Measurements from ENCODE around the gene TNFRSF13B.
"Not testable (repeated sequence)": the region's sequence is repeated elsewhere in the genome, so short reads cannot be mapped to it uniquely, and the experiment has no call there.

Gene TNFRSF13B

GRCh38 chr17:16912021-16912962 lies 59.6 kb downstream of the TNFRSF13B start:
- Histone ChIP-seq H3K9me3 (ENCODE audit: low read length) (no peaks in the 10 kb centered on the region), H3K4me1 (ENCODE audit: insufficient read depth, low read length) (peaks cover 3% of the 10 kb centered on the region), H3K27me3 (ENCODE audit: insufficient read depth, low read length) (no peaks in the 10 kb centered on the region), H3K36me3 (ENCODE audit: insufficient read depth, low read length) (no peaks in the 10 kb centered on the region), H2AFZ (ENCODE audit: low read depth, low read length) (no peak overlapping the region), H3K4me3 (ENCODE audit: low read length) (no peak overlapping the region)

DNA sequence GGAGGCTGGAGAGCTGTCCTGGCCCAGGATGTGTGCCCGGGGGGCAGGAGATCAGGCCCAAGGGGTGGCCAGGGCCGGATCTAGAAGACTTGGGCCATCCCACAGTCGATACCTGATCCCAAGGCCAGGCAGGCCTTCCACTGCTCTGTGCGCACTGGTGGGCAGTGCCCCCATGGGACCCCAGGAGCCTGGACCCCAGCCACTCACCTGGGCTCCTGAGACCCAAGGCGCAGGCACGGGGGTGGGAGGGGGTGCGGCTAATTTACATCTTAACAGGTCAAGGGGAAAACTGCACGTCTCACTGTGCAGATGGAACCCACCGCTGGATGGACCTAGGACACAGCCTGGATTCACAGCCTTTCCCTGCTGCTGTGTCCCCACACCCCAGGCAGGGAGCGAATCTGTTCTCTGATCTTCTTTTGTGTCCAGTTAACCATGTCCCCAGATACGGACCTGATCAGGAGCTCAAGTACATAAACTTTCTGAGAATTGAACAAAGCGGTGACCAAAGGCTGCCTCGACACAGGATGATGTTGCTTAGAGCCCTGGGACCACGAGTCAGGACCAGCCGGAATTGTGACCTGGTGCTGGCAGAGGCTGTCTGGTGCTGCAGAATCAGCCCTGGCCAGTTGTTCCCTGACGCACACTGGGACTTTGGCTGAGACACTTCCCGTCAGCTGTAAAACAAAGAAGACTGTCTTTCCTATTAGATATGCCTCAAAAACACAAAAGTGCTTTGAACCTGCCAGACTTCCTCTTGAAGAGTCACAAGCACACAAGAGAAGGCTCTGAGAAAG lies 60.6 kb downstream of the TNFRSF13B start:
- H3K9me3 ChIP-seq (ENCODE audit: low read length) = no peaks in the 10 kb centered on the region
- no peaks in the 10 kb centered on the region for H3K27me3 ChIP-seq (ENCODE audit: insufficient read depth, low read length)
- H3K4me1 ChIP-seq (ENCODE audit: insufficient read depth, low read length) = peaks cover 3% of the 10 kb centered on the region
- no peaks in the 10 kb centered on the region for H3K36me3 ChIP-seq (ENCODE audit: insufficient read depth, low read length)
- no peak overlapping the region for H3K4me3 ChIP-seq (ENCODE audit: low read length)
- H2AFZ ChIP-seq (ENCODE audit: low read depth, low read length) = no peak overlapping the region

DNA sequence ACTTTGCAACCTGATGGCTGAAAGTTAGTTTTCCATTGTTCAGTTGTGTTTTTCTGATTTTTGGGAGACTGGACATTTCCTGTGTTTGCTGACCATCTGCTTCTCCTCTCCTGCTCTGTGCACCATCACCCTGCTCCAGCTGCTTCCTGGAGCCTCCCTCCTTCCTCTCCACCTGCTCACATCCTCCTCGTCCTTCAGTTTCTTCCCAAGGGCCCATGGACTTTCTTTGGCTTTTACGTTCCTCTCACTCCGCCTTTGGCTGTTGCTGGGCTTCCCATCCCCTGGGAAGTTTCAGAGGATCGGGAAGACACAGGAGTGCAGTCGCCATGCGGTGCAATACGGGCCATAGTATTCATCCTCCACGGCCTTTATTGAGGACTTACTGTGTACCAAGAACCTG lies 61.6 kb downstream of the TNFRSF13B start:
- no peak overlapping the region for H3K4me3 ChIP-seq (ENCODE audit: low read length)
- peaks cover 3% of the 10 kb centered on the region for H3K4me1 ChIP-seq (ENCODE audit: insufficient read depth, low read length)
- no peaks in the 10 kb centered on the region for H3K36me3 ChIP-seq (ENCODE audit: insufficient read depth, low read length)
- H3K27me3 ChIP-seq (ENCODE audit: insufficient read depth, low read length) = no peaks in the 10 kb centered on the region
- no peaks in the 10 kb centered on the region for H3K9me3 ChIP-seq (ENCODE audit: low read length)
- no peak overlapping the region for H2AFZ ChIP-seq (ENCODE audit: low read depth, low read length)

- H2AFZ ChIP-seq (ENCODE audit: low read depth, low read length) = no peak overlapping the region
- H3K9me3 ChIP-seq (ENCODE audit: low read length) = no peaks in the 10 kb centered on the region
- no peaks in the 10 kb centered on the region for H3K36me3 ChIP-seq (ENCODE audit: insufficient read depth, low read length)
- H3K27me3 ChIP-seq (ENCODE audit: insufficient read depth, low read length) = no peaks in the 10 kb centered on the region
- no peak overlapping the region for H3K4me3 ChIP-seq (ENCODE audit: low read length)
- H3K4me1 ChIP-seq (ENCODE audit: insufficient read depth, low read length) = peaks cover 3% of the 10 kb centered on the region
Measured at GRCh38 chr17:16909472-16910246, 62.3 kb downstream of the TNFRSF13B start.

GRCh38 chr17:16908273-16908672 lies 63.6 kb downstream of the TNFRSF13B start:
- Histone ChIP-seq H3K27me3 (ENCODE audit: insufficient read depth, low read length) (no peaks in the 10 kb centered on the region), H3K36me3 (ENCODE audit: insufficient read depth, low read length) (no peaks in the 10 kb centered on the region), H3K4me3 (ENCODE audit: low read length) (no peak overlapping the region), H3K9me3 (ENCODE audit: low read length) (no peaks in the 10 kb centered on the region), H3K4me1 (ENCODE audit: insufficient read depth, low read length) (peaks cover 3% of the 10 kb centered on the region), H2AFZ (ENCODE audit: low read depth, low read length) (no peak overlapping the region)

DNA sequence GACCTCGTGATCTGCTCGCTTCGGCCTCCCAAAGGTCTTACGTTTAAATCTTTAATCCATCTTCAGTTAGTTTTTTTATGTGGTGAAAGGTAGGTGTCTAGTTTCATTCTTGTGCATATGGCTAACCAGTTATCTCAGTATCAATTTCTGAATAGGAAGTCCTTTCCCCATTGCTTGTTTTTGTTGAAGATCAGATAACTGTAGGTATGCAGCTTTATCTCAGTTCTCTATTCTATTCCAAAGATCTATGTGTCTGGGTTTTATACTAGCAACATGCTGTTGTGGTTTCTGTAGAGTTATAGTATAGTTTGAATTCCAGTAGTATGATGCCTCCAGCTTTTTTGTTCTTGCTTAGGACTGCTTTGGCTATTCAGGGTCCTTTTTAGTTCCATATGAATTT lies 65.2 kb downstream of the TNFRSF13B start:
- H3K27me3 ChIP-seq (ENCODE audit: insufficient read depth, low read length) = no peaks in the 10 kb centered on the region
- no peaks in the 10 kb centered on the region for H3K36me3 ChIP-seq (ENCODE audit: insufficient read depth, low read length)
- H3K4me3 ChIP-seq (ENCODE audit: low read length) = no peak overlapping the region
- no peak overlapping the region for H2AFZ ChIP-seq (ENCODE audit: low read depth, low read length)
- no peaks in the 10 kb centered on the region for H3K9me3 ChIP-seq (ENCODE audit: low read length)
- peaks cover 2% of the 10 kb centered on the region for H3K4me1 ChIP-seq (ENCODE audit: insufficient read depth, low read length)

DNA sequence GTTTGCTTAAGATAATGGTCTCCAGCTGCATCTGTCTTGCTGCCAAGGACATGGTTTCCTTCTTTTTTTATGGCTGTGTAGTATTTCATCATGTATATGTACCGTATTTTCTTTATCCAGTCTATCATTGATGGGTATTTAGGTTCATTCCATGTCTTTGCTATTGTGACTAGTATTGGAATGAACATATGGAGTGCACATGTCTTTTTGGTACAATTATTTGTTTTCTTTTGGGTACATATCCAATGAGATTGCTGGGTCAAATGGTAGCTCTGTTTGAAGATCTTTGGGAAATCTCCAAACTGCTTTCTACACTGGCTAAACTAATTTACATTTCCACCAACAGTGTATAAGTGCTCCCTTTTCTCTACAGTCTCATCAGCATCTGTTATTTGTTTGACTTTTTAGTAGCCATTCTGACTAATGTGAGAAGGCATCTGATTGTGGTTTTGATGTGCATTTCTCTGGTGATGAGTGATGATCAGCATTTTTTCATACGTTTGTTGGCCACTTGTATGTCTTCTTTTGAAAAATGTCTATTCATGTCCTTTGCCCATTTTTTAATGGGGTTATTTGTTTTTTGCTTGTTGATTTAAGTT lies 66.2 kb downstream of the TNFRSF13B start:
- H3K4me1 ChIP-seq (ENCODE audit: insufficient read depth, low read length) = no peaks in the 10 kb centered on the region
- no peak overlapping the region for H2AFZ ChIP-seq (ENCODE audit: low read depth, low read length)
- H3K36me3 ChIP-seq (ENCODE audit: insufficient read depth, low read length) = no peaks in the 10 kb centered on the region
- no peaks in the 10 kb centered on the region for H3K27me3 ChIP-seq (ENCODE audit: insufficient read depth, low read length)
- no peaks in the 10 kb centered on the region for H3K9me3 ChIP-seq (ENCODE audit: low read length)
- H3K4me3 ChIP-seq (ENCODE audit: low read length) = no peak overlapping the region

- H3K27me3 ChIP-seq (ENCODE audit: insufficient read depth, low read length); H3K4me1 ChIP-seq (ENCODE audit: insufficient read depth, low read length); H3K36me3 ChIP-seq (ENCODE audit: insufficient read depth, low read length); H2AFZ ChIP-seq (ENCODE audit: low read depth, low read length); H3K4me3 ChIP-seq (ENCODE audit: low read length); H3K9me3 ChIP-seq (ENCODE audit: low read length): not testable (repeated sequence)
Measured at GRCh38 chr17:16903070-16903469, 68.8 kb downstream of the TNFRSF13B start.

- Histone ChIP-seq H2AFZ (ENCODE audit: low read depth, low read length) (no peak overlapping the region), H3K9me3 (ENCODE audit: low read length) (no peaks in the 10 kb centered on the region), H3K4me3 (ENCODE audit: low read length) (no peak overlapping the region), H3K36me3 (ENCODE audit: insufficient read depth, low read length) (no peaks in the 10 kb centered on the region), H3K27me3 (ENCODE audit: insufficient read depth, low read length) (no peaks in the 10 kb centered on the region), H3K4me1 (ENCODE audit: insufficient read depth, low read length) (no peaks in the 10 kb centered on the region)
Measured at GRCh38 chr17:16900288-16900882, 71.5 kb downstream of the TNFRSF13B start.

DNA sequence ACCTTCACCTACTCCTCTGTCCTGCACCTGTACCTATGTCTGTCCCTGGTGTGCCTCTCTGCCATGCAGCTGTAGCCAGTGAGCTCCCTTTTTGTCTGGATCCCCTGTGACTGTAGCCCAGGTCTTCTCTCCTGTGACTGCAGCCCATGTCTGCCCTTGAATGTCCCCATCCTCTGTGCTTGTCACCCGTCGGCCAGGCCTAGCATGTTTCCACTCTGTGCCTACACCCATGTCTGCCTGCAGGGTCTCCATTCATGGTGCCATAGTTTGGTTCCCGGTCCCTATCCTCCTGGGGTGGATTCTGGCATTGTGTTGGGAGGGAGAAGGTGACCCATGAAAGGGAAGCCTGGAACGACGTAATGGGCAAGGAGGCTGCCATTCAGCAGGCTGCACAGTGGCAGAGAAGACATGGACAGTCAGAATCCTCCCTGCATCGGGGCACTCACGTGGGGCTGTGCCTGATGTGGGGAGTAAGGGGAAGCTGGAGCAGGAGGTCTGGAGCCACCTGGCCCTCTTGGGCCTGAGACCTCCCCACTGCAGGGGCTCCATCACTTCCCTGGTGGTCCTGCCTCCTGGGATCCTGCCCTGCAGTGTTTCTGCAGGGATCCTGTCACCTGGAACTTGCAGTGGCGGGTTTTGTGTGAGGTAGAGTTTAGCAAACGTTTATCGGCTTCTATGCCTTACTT lies 74.6 kb downstream of the TNFRSF13B start:
- H3K9me3 ChIP-seq (ENCODE audit: low read length); H3K4me1 ChIP-seq (ENCODE audit: insufficient read depth, low read length); H3K36me3 ChIP-seq (ENCODE audit: insufficient read depth, low read length); H3K4me3 ChIP-seq (ENCODE audit: low read length); H3K27me3 ChIP-seq (ENCODE audit: insufficient read depth, low read length); H2AFZ ChIP-seq (ENCODE audit: low read depth, low read length): not testable (repeated sequence)

DNA sequence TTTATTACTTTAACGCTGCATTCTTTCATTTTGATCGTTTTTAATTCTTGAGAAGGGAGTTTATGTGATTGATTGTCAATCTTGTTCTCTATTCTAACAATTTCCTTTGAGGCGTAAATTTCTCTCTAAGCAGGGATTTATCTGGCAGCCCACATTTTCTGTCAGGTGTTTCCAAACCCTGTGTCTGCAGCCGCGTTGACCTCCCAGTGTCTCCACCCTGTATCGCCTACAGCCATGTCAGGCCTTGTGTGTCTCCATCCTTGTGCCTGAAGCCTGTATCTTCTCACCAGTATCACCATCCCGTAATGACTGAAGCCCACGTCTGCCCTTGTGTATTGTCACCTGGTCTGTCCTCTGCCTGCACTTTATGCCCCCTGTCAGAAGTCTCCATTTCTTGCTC lies 75.7 kb downstream of the TNFRSF13B start:
- not testable (repeated sequence) for H3K4me1 ChIP-seq (ENCODE audit: insufficient read depth, low read length); H3K4me3 ChIP-seq (ENCODE audit: low read length); H3K36me3 ChIP-seq (ENCODE audit: insufficient read depth, low read length); H3K27me3 ChIP-seq (ENCODE audit: insufficient read depth, low read length); H2AFZ ChIP-seq (ENCODE audit: low read depth, low read length); H3K9me3 ChIP-seq (ENCODE audit: low read length)

DNA sequence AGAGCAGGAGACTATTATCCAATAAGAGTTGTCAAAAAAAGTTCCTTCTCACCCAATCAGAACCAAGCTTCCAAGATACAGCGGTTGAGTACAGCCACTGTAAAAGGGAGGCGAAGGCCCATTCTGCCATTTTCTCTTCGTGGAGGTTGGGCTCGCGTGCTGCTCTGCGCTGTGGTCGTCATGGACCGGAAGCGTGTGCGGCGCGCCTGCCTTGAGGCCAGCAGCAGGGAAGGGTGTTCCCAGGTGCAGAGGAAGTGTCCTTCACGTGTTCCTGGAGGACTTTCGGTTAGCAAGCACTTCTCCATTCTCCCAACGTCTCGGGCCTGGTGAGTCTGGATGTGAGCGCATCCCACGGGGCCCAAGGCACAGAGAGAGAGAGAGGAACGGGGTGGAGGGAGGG lies 78.4 kb downstream of the TNFRSF13B start:
- H3K4me1 ChIP-seq (ENCODE audit: insufficient read depth, low read length); H3K27me3 ChIP-seq (ENCODE audit: insufficient read depth, low read length); H3K36me3 ChIP-seq (ENCODE audit: insufficient read depth, low read length); H3K4me3 ChIP-seq (ENCODE audit: low read length); H3K9me3 ChIP-seq (ENCODE audit: low read length); H2AFZ ChIP-seq (ENCODE audit: low read depth, low read length): not testable (repeated sequence)
